GM18519 (cell line): Measurements from ENCODE around the gene PKN3.

Experiments used
- ATAC-seq: cut with Tn5 transposase; IDR thresholded peaks from one replicate; pipeline ENCODE4 v1.9.1; 2021; ENCODE audit warnings: mild to moderate bottlenecking, moderate library complexity; ENCODE audit not compliant: unreplicated experiment, low FRiP score

PKN3 gene

DNA sequence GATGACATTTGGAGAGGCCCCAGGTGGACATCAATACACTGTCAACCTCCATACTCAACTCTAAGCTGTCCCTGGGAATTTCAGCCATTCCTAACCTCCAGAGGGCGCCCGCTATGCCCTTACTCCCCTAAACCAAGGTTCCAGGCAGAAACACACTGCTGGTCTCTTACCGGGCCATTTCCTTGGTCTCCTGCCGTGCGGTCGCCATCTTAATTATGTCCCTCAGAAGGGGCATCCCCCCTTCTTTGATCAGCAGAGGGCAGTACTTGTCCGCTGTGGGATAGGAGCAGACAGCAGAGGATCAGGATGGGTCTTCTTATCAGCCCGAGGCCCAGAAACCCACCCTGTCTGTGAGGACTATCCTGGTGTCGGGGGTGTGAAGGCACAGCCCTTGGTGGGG, 31.0 kb downstream of the PKN3 start:
- ATAC-seq = no peak

GRCh38 chr9:128735373-128735772, 33.1 kb downstream of the PKN3 start:
- no peak for ATAC-seq

- no peak for ATAC-seq
Measured at GRCh38 chr9:128742401-128742800, 40.1 kb downstream of the PKN3 start.

- ATAC-seq = no peak
Measured at GRCh38 chr9:128743421-128743820, 41.1 kb downstream of the PKN3 start.

DNA sequence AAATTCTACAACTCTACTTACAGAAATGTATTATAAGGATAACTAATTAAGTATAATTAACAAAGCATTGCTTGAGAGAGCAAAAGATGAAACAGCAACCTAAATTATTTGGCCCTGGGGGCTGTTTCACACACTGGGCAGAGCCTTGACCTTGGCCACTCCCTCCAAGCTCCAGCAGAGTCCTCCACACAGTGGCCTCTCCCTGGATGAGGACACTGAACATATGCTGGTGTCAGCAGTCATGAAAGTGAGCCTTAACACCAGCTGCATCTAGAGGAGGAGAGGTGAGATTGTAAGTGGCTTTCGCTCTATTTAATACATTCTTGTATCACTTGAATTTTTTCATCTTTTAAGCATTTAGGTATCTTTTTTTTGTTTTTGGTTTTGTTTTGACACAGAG, 44.9 kb downstream of the PKN3 start:
- no peak for ATAC-seq

- ATAC-seq = no peak
Measured at GRCh38 chr9:128750926-128751595, 48.8 kb downstream of the PKN3 start.

- no peak for ATAC-seq
Measured at GRCh38 chr9:128753627-128754026, 51.3 kb downstream of the PKN3 start.

DNA sequence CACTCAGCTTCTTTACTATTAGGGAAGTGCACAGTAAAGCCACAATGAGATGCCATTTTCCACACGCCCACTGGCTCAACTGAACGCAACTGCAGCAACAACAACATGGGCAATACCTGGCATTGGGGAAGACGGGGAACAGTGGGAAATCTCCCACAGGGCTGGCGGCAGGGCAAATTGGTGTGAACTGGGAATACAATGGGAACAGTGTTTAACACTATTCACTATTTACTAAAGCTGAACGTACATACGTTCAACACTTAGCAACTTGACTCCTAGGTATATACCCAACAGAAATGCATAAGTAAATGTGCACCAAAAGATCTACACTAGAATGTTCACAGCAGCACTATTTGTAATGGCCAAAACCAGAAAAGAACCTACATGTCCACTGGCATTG, 55.3 kb downstream of the PKN3 start:
- ATAC-seq = no peak

- ATAC-seq = no peak
Measured at GRCh38 chr9:128762671-128763449, 60.6 kb downstream of the PKN3 start.

DNA sequence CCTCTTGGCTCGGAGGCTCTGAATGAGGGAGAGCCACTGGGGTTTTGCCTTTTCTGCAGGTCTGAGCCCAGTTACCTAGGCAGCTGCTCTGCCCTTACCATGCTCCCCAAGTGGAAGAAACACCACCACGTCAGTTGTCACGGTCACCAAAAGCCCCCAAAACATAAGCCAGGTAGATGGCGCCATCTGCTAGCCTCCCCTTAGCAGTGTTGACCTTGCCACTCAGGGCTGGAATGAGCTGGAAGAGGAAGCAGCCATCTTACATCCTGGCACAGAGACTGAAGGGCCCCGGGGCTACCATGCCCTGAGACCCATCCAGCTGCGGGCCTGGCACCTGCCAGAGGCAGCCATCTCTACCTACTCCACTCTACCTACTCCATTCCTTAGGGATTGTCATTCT, 62.1 kb downstream of the PKN3 start:
- no peak for ATAC-seq

DNA sequence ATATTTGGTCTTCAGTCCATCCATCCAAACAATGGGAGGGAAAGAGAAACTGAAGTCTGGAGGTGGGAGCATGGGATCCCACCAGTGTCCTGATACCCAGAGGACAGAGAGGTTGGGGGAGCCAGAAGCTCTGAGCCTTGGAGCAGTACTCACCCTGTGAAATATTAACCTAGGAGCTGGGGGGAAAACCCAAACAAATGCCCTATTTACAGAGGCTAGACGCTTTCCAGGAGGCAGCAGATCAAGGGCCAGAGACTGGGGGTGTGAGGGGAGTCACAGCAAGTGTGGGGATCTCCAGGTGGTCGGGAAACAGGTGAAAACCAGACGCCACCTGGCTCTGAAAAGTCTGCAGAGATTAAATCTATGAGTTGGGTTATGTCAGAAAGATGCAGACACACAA, 63.2 kb downstream of the PKN3 start:
- no peak for ATAC-seq

GRCh38 chr9:128768606-128769005, 66.3 kb downstream of the PKN3 start:
- no peak for ATAC-seq
